HL-60 (cell line): ENCODE measurements around the gene AAK1.

Experiments
- DNase-seq, 2 experiments: peaks; one replicate each; pipeline ENCODE4 v3.0.0-alpha.2; 2010 to 2020; ENCODE audit warnings: low read depth in 1 of 2, low spot score in 1 of 2
- H3K27ac ChIP-seq: fragments of 250-450 bp; sonication (Bioruptor Pico); replicated peaks from 2 replicates; pipeline ENCODE4 v1.5.1; 2020; ENCODE audit warnings: mild to moderate bottlenecking, moderate library complexity
- H3K27me3 ChIP-seq: fragments of 250-450 bp; sonication (Bioruptor Pico); 2 replicates; pipeline ENCODE4 v1.5.1; 2021; ENCODE audit warnings: mild to moderate bottlenecking, moderate library complexity; ENCODE audit not compliant: insufficient read depth, poor library complexity, severe bottlenecking
- H3K4me3 ChIP-seq: replicated peaks from 2 replicates; pipeline ENCODE4 v1.5.1; 2011; ENCODE audit warnings: mild to moderate bottlenecking, control low read depth, low read length; ENCODE audit not compliant: insufficient read depth
- CTCF ChIP-seq: IDR thresholded peaks from one replicate; pipeline ENCODE4 v1.5.1; 2011; ENCODE audit warnings: low read length, control low read depth, inconsistent platforms; ENCODE audit not compliant: insufficient read depth
- GABPA ChIP-seq: IDR thresholded peaks from 2 replicates; pipeline ENCODE4 v1.6.1; 2012; ENCODE audit warnings: low read depth
- POLR2AphosphoS5 ChIP-seq: IDR thresholded peaks from 2 replicates; pipeline ENCODE4 v1.6.1; 2012; ENCODE audit warnings: low read depth
- REST ChIP-seq: IDR thresholded peaks from 2 replicates; pipeline ENCODE4 v1.6.1; 2012; ENCODE audit warnings: low read depth; ENCODE audit not compliant: insufficient replicate concordance
- SPI1 ChIP-seq: IDR thresholded peaks from 2 replicates; pipeline ENCODE4 v1.6.1; 2012; ENCODE audit warnings: low read depth, mild to moderate bottlenecking, borderline replicate concordance

AAK1 gene

GRCh38 chr2:69436596-69436937 lies 207.0 kb downstream of the AAK1 start:
- H3K27ac ChIP-seq = peak overlapping the region; percentile 98
- TF ChIP-seq SPI1 (no peak), GABPA (no peak), REST (no peak), POLR2AphosphoS5 (no peak), CTCF (no peak)
- no peaks in the 10 kb centered on the region for H3K27me3 ChIP-seq
- peak overlapping the region; percentile 83 for H3K4me3 ChIP-seq
- DNase-seq = no peak

GRCh38 chr2:69434753-69435152 lies 208.8 kb downstream of the AAK1 start:
- H3K4me3 ChIP-seq = no peak overlapping the region
- TF ChIP-seq POLR2AphosphoS5 (no peak), CTCF (no peak), REST (no peak), SPI1 (no peak), GABPA (no peak)
- DNase-seq = no peak
- H3K27ac ChIP-seq = no peak overlapping the region
- no peaks in the 10 kb centered on the region for H3K27me3 ChIP-seq

DNA sequence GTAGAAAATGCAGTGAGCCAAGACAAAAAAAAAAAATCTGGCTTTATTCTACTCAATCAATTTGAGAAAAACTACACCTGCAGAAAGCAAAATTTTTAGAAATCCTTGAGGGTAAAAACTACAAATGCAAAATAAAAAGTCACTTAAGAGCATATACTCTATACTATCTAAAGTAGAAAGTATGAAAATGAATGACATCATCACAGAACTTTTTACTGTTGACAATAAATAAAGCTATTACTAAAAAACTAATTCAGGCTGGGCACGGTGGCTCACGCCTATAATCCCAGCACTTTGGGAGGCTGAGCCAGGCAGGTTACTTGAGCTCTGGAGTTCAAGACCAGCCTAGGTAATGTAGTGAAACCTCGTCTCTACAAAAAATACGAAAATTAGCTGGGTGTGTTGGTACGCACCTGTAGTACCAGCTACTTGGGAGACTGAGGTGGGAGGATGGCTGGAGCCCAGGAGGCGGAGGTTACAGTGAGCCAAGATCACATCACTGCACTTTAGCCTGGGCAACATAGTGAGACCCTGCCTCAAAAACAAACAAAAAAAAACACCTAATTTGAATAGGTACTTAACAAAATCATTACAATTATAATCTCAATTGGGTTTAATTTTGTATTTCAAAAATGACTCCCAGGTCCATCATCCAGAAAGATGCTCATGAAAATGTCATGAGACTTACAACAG lies 213.9 kb downstream of the AAK1 start:
- H3K27me3 ChIP-seq = no peaks in the 10 kb centered on the region
- DNase-seq = no peak
- no peak overlapping the region for H3K27ac ChIP-seq
- no peak overlapping the region for H3K4me3 ChIP-seq
- no peak for TF ChIP-seq REST
- TF ChIP-seq POLR2AphosphoS5 = no peak
- TF ChIP-seq CTCF = no peak
- no peak for TF ChIP-seq GABPA
- no peak for TF ChIP-seq SPI1
